Heart left ventricle (tissue), 16 donors: ENCODE results near the gene TESMIN. TPM values are rescaled to one million over a fixed set of nuclear protein-coding genes. Genes with fewer than 3 reads are reported as not detected.

Experiments used
- ATAC-seq, 4 donors: fragments of 200-7000 bp; cut with Tn5 transposase; one replicate each; pipeline ENCODE4 v1.9.1; 2020 to 2022; ENCODE audit warnings: moderate library complexity in 4 of 4, mild to moderate bottlenecking in 3 of 4, moderate number of reproducible peaks in 1 of 4
- DNase-seq, 5 donors: peaks; one replicate each; pipeline ENCODE4 v3.0.0-alpha.2; 2020
- H3K27ac ChIP-seq, 12 donors: fragments of 200-600 bp; sonication (generic) in 4 of 12; one replicate each; pipeline versions ENCODE4 v1.5.0 to v1.8.0; 2016 to 2022; ENCODE audit warnings: mild to moderate bottlenecking in 2 of 12
- H3K27me3 ChIP-seq, 9 donors: fragments of 200-600 bp; sonication (generic) in 2 of 9; one replicate each; pipeline versions ENCODE4 v1.5.1 to v1.8.0; 2016 to 2022; ENCODE audit warnings: mild to moderate bottlenecking in 3 of 9
- H3K36me3 ChIP-seq, 9 donors: fragments of 200-600 bp; sonication (generic) in 2 of 9; one replicate each; pipeline versions ENCODE4 v1.5.0 to v1.8.0; 2018 to 2022; ENCODE audit warnings: mild to moderate bottlenecking in 2 of 9
- H3K4me1 ChIP-seq, 12 donors: fragments of 200-600 bp; sonication (generic) in 4 of 12; one replicate each; pipeline versions ENCODE4 v1.5.0 to v1.8.0; 2016 to 2022; ENCODE audit warnings: mild to moderate bottlenecking in 3 of 12
- H3K4me3 ChIP-seq, 12 donors: fragments of 200-600 bp; sonication (generic) in 4 of 12; one replicate each; pipeline versions ENCODE4 v1.5.0 to v1.8.0; 2017 to 2022; ENCODE audit warnings: mild to moderate bottlenecking in 9 of 12, moderate library complexity in 4 of 12
- H3K9me3 ChIP-seq, 12 donors: fragments of 200-600 bp; sonication (generic) in 4 of 12; one replicate each; pipeline versions ENCODE4 v1.5.0 to v1.8.0; 2016 to 2022; ENCODE audit warnings: mild to moderate bottlenecking in 1 of 12
- CTCF ChIP-seq, 12 donors: fragments of 200-600 bp; sonication (generic) in 4 of 12; IDR thresholded peaks; one replicate each; pipeline versions ENCODE4 v1.5.0 to v1.8.0; 2018 to 2022; ENCODE audit warnings: antibody characterized with exemption in 12 of 12, mild to moderate bottlenecking in 5 of 12
- POLR2A ChIP-seq, 2 donors: fragments of 450-650 bp; IDR thresholded peaks; one replicate each; pipeline ENCODE4 v1.6.1; 2017; ENCODE audit warnings: antibody characterized with exemption in 2 of 2, mild to moderate bottlenecking in 2 of 2, moderate library complexity in 2 of 2
- WGBS, 4 donors: extraction: QIAGEN DNeasy Blood & Tissue Kit in 2 of 4; methylation state at CpG; one replicate each; pipeline versions ENCODE4 v1.1.5 to v1.1.7; 2013 to 2018; 5-methylcytosine and 5-hydroxymethylcytosine counted together
- intact Hi-C, 10 donors: fragments of 100-400 bp; cut with DNase I; formaldehyde crosslinking; loops; one replicate each; pipeline versions ENCODE4 v1.11.1 to v1.14.2; 2022
- polyA plus RNA-seq, 2 donors: library from polyadenylated mRNA; stranded (reverse); fragments of 200-250 nt; gene quantifications; one replicate each; pipeline ENCODE4 v1.2.3, GENCODE V29; 2013
- total RNA-seq, 9 donors: library from RNA; depleted of rRNA in 2 of 9; stranded (reverse); fragments of >200 nt in 2 of 9; fragmentation: NEBNext Ultra II Directional in 3 of 9; extraction: Animal tissue kit (Norgen Biotek cat#: 25700) in 3 of 9; gene quantifications; one replicate each; pipeline versions ENCODE4 v1.1.0 to v1.2.4, GENCODE V29; 2016 to 2023
- donor health status: ischemic (EF 13 %, LVEDD 7.1; RV severe dilation, severe dysfunction).
- donor health status: healthy with polysubstance abuse.
- donor health status: DM: no; HTN: yes; CAD: no.
- donor health status: DM: no; HTN: no; CAD: no.
- donor health status: ischemic (EF 25% LVEDD 6.9; RV normal size, moderate dysfunction).
- donor health status: ischemic (EF 25% LVEDD 5.7; RV mildly dilated, moderate dysfunction).
- donor health status: healthy.
- donor health status: DM: yes; HTN: yes; CAD: no.
- donor health status: ischemic (EF 35%, LVEDD 5.7; RV mildly dilated, moderate dysfunction).
- donor health status: nonischemic (EF 11% LVEDD 7.7; RV severe dilation, severe dysfunction).
- donor health status: DM: yes; HTN: yes; CAD: no.
- donor health status: PGD.
- donor health status: ischemic (EF 29% LVEDD 5.4; RV normal size, mild dysfunction).
- donor health status: nonischemic (EF 23%, LVEDD 6.1; RV moderate dilation, normal function).

Gene TESMIN
- total and polyA plus RNA-seq, 11 donors = 0.12 to 2.0 (median 0.42) TPM; not detected in 1

DNA sequence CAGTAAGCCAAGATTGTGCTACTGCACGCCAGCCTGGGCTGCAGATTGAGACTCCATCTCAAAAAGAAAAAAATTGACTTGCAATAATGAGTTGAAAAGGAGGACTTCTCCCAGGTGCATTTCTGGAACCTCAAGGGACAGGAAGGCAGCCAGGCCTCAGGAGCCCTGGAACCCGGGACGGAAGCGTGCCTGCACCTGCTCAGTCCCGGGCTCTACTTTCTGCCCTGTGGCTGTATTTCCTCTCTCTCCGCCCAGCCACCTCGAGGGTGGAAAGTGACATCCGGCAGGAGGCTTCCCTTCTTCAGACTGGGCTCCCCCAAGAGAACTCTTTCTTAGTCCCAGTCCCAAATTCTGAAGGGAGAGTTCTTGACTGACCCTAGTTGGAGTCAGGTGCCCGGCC, 87.2 kb downstream of the TESMIN start:
- intact Hi-C loops = loop anchor here in 1 of 10 donors (10.0 kb wide), 1 partner anchor 301 kb away; no protein-coding TSS in a partner anchor
- Histone ChIP-seq H3K4me3 (no peak overlapping the region), H3K27me3 (peaks cover 0 to 25% (median 0%) of the 10 kb centered on the region in 9 donors), H3K27ac (no peak overlapping the region), H3K9me3 (no peaks in the 10 kb centered on the region), H3K36me3 (no peaks in the 10 kb centered on the region), H3K4me1 (peaks cover 0 to 7% (median 5%) of the 10 kb centered on the region in 12 donors)
- 66 to 85% (median 77%) methylated on average over 8 to 9 of the region's 9 CpGs for WGBS, 4 donors
- TF ChIP-seq CTCF (IDR thresholded peaks at IDR 0.05) = no peak
- TF ChIP-seq POLR2A (IDR thresholded peaks at IDR 0.05) = no peak
- ATAC-seq = no peak
- peak in 1 of 5 donors; percentile 18 for DNase-seq

- no peaks in the 10 kb centered on the region for H3K9me3 ChIP-seq
- no peak for TF ChIP-seq CTCF (IDR thresholded peaks at IDR 0.05)
- peak in 1 of 5 donors; percentile 9 for DNase-seq
- no peak for ATAC-seq
- peaks cover 0 to 11% (median 8%) of the 10 kb centered on the region in 12 donors for H3K4me1 ChIP-seq
- WGBS, 4 donors = 81 to 94% (median 91%) methylated on average over 18 of the region's 18 CpGs
- intact Hi-C loops = loop anchor here in 1 of 10 donors (10.0 kb wide), 1 partner anchor 301 kb away; no protein-coding TSS in a partner anchor
- H3K27me3 ChIP-seq = peaks cover 0 to 25% (median 0%) of the 10 kb centered on the region in 9 donors
- no peaks in the 10 kb centered on the region for H3K36me3 ChIP-seq
- H3K4me3 ChIP-seq = no peak overlapping the region
- H3K27ac ChIP-seq = no peak overlapping the region
Observed at GRCh38 chr11:68663482-68664010, 87.8 kb downstream of the TESMIN start.

DNA sequence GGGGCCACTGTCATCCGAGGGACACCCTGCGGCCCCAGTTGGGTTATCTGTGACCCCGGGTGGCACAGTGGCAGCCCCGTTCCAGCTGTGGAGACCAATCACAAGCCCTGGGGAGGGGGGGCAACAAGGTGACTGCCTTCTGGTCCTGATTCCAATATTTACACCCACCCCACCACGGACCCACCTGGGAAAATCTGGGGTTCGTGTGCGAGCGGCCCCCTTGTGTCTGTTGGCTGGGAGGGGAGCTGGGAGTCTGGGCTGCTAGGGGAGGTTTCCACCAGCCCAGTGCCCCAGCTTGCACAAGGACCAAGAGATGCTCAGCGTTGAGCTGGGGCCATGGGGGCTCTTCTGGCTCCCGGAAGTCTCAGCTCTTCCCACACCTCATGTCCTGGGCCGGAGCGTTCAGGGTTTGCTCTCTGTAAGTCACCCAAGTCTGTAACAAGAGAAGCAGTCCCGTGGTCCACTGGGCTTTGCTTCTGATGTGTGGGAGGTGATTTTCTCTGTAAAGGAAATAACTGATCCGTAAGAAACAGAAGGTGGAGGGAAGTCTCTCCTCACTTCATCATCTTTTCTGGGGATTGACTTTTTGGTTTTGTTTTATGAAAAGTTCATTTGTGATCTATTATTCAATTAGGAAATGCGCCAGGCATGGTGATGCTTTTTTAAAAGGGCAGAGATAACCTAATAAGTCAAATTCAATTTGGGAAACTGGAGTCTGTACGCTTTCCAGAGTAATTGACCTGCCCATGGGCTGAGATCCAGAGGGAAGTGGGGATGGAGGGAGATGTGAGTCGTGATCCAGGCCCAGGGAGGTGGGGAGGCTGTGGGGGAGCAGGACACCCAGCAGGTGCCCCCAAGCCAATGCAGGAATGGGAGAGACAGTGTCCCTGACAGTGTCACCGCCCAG, 89.4 kb downstream of the TESMIN start:
- no peak overlapping the region for H3K27ac ChIP-seq
- WGBS, 4 donors = 79 to 85% (median 79%) methylated on average over 17 to 18 of the region's 18 CpGs
- peaks cover 0 to 11% (median 8%) of the 10 kb centered on the region in 12 donors for H3K4me1 ChIP-seq
- intact Hi-C loops = loop anchor here in 1 of 10 donors (10.0 kb wide), 1 partner anchor 303 kb away; no protein-coding TSS in a partner anchor
- peaks cover 0 to 30% (median 0%) of the 10 kb centered on the region in 9 donors for H3K27me3 ChIP-seq
- DNase-seq (no peak), ATAC-seq (no peak)
- H3K9me3 ChIP-seq = no peaks in the 10 kb centered on the region
- no peak overlapping the region for H3K4me3 ChIP-seq
- H3K36me3 ChIP-seq = no peaks in the 10 kb centered on the region
- TF ChIP-seq POLR2A (IDR thresholded peaks at IDR 0.05) (no peak), CTCF (IDR thresholded peaks at IDR 0.05) (no peak)

GRCh38 chr11:68661014-68661413, 90.3 kb downstream of the TESMIN start:
- no peaks in the 10 kb centered on the region for H3K9me3 ChIP-seq
- no peaks in the 10 kb centered on the region for H3K36me3 ChIP-seq
- peaks cover 0 to 22% (median 0%) of the 10 kb centered on the region in 9 donors for H3K27me3 ChIP-seq
- peaks cover 0 to 11% (median 8%) of the 10 kb centered on the region in 12 donors for H3K4me1 ChIP-seq
- no peak for TF ChIP-seq CTCF (IDR thresholded peaks at IDR 0.05)
- no peak for TF ChIP-seq POLR2A (IDR thresholded peaks at IDR 0.05)
- DNase-seq (no peak), ATAC-seq (no peak)
- H3K27ac ChIP-seq = no peak overlapping the region
- intact Hi-C loops = loop anchor here in 1 of 10 donors (10.0 kb wide), 1 partner anchor 304 kb away; no protein-coding TSS in a partner anchor
- H3K4me3 ChIP-seq = no peak overlapping the region
- 81 to 92% (median 87%) methylated on average over 10 to 15 of the region's 15 CpGs for WGBS, 4 donors
